ENCODE results near the gene GLP1R. TPM values are rescaled to one million over a fixed set of nuclear protein-coding genes. Genes with fewer than 3 reads are reported as not detected.

The GLP1R gene
- total and polyA plus RNA-seq, 2 of the 13 experiments (the other 11 are each of a cell fraction or from before 2014, with no cell fraction given), result not detected

DNA sequence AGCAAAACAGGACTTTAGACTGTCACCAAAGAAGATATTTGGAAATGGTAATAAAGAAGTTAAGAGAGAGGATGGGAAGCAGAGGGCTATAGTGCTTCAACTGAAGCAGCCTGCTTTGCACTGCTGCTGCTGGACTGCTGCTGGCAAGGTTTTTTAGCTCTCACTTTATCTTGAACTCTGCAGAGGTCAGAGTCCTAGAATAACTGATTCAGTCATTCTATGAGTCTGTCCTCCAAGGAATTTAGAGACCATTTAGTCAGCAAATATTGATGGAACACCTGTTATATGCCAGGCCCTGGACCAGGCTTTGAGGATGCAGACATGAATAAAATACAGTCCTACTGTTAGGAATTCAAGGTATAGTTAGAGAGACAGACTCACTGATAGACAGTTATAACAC, 75.5 kb downstream of the GLP1R start:
- Histone ChIP-seq H3K9me3 (ENCODE audit: low read length) (no peaks in the 10 kb centered on the region), H3K36me3 (replicated peaks in 1 of 2; ENCODE audit: control insufficient read depth in 1 of 2, insufficient read depth in 2 of 2, low read length in 2 of 2) (no peaks in the 10 kb centered on the region), H2AFZ (ENCODE audit: low read length) (no peak overlapping the region), H3K4me2 (ENCODE audit: low read depth, low read length) (no peak overlapping the region), H3K4me3 (replicated peaks in 1 of 3; ENCODE audit: insufficient read depth in 1 of 3, low read depth in 2 of 3, low read length in 3 of 3) (no peak overlapping the region), H3K4me1 (ENCODE audit: insufficient read depth, low read length) (no peaks in the 10 kb centered on the region), H3K27ac (ENCODE audit: extremely low read length, insufficient read depth, low read length) (no peak overlapping the region), H3K9ac (ENCODE audit: insufficient read depth, low read depth, low read length) (no peak overlapping the region), H3K79me2 (ENCODE audit: insufficient read depth, low read length) (no peaks in the 10 kb centered on the region), H3K27me3 (ENCODE audit: control insufficient read depth in 1 of 2, insufficient read depth in 2 of 2, low read length in 2 of 2) (no peaks in the 10 kb centered on the region), H4K20me1 (ENCODE audit: insufficient read depth, low read length) (no peaks in the 10 kb centered on the region)
- ChIA-PET POLR2A (no interaction called here), CTCF (ENCODE audit: low intra/inter-chr PET ratio, low total read pairs) (no interaction called here)
- ATAC-seq, result no peak
- BruUV-seq (replicated peaks), result no TSS peak
- intact Hi-C loops (cut with micrococcal nuclease; ENCODE audit: unreplicated experiment) (no loop called here), in situ Hi-C loops (cut with HindIII; ENCODE audit: extremely low pct_ligation_motif_present, low pct_unique_long_range_greater_than_20kb) (no loop called here)
- FAIRE-seq, result no peak
- no peak for DNase-seq (ENCODE audit: low spot score)
- TF ChIP-seq ZNF121 (CRISPR knock-in tag; IDR thresholded peaks at IDR 0.05) (no peak), HMG20A (CRISPR knock-in tag; IDR thresholded peaks at IDR 0.05; ENCODE audit: borderline replicate concordance) (no peak)

DNA sequence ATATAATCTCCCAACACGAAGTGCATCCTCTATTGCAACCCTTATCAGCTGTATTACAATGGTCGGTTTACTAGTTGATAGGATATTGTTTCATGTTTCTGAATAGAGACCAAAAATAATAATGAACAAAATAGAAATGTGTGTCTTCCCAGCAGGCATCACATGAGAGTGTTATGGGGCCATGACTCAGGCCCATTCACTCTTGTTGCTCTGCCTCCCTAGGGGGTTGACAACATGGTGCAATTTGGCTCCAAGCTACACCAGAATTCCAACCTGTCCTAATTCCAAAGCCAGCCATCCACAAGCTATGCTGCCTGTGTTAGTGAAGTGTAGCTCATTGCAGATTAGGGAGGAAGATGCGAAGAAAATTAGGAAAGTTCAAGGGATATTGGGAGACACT, 79.5 kb downstream of the GLP1R start:
- FAIRE-seq, result no peak
- WGBS (ENCODE audit: low lambda C conversion rate), result 13% methylated on average over 3 of the region's 3 CpGs
- Histone ChIP-seq H3K27ac (ENCODE audit: extremely low read length, insufficient read depth, low read length) (no peak overlapping the region), H3K4me2 (ENCODE audit: low read depth, low read length) (no peak overlapping the region), H3K27me3 (ENCODE audit: control insufficient read depth in 1 of 2, insufficient read depth in 2 of 2, low read length in 2 of 2) (no peaks in the 10 kb centered on the region), H2AFZ (ENCODE audit: low read length) (no peak overlapping the region), H4K20me1 (ENCODE audit: insufficient read depth, low read length) (no peaks in the 10 kb centered on the region), H3K4me1 (ENCODE audit: insufficient read depth, low read length) (no peaks in the 10 kb centered on the region), H3K4me3 (replicated peaks in 1 of 3; ENCODE audit: insufficient read depth in 1 of 3, low read depth in 2 of 3, low read length in 3 of 3) (no peak overlapping the region), H3K36me3 (replicated peaks in 1 of 2; ENCODE audit: control insufficient read depth in 1 of 2, insufficient read depth in 2 of 2, low read length in 2 of 2) (no peaks in the 10 kb centered on the region), H3K9me3 (ENCODE audit: low read length) (no peaks in the 10 kb centered on the region), H3K9ac (ENCODE audit: insufficient read depth, low read depth, low read length) (no peak overlapping the region), H3K79me2 (ENCODE audit: insufficient read depth, low read length) (no peaks in the 10 kb centered on the region)
- no peak for DNase-seq (ENCODE audit: low spot score)
- ChIA-PET CTCF (ENCODE audit: low intra/inter-chr PET ratio, low total read pairs) (no interaction called here), POLR2A (no interaction called here)
- intact Hi-C loops (cut with micrococcal nuclease; ENCODE audit: unreplicated experiment) (no loop called here), in situ Hi-C loops (cut with HindIII; ENCODE audit: extremely low pct_ligation_motif_present, low pct_unique_long_range_greater_than_20kb) (no loop called here)
- BruUV-seq (replicated peaks), result no TSS peak
- no peak for ATAC-seq
- TF ChIP-seq HNRNPK (IDR thresholded peaks at IDR 0.05; ENCODE audit: low read depth, low read length, poor library complexity, severe bottlenecking), result no peak
- TF ChIP-seq ZNF816 (CRISPR knock-in tag; IDR thresholded peaks at IDR 0.05; ENCODE audit: borderline replicate concordance), result no peak
- no peak for TF ChIP-seq TCF12 (IDR thresholded peaks at IDR 0.05)
- TF ChIP-seq TCF12 (CRISPR knock-in tag; IDR thresholded peaks at IDR 0.05), result no peak
- TF ChIP-seq, protein P1, sequence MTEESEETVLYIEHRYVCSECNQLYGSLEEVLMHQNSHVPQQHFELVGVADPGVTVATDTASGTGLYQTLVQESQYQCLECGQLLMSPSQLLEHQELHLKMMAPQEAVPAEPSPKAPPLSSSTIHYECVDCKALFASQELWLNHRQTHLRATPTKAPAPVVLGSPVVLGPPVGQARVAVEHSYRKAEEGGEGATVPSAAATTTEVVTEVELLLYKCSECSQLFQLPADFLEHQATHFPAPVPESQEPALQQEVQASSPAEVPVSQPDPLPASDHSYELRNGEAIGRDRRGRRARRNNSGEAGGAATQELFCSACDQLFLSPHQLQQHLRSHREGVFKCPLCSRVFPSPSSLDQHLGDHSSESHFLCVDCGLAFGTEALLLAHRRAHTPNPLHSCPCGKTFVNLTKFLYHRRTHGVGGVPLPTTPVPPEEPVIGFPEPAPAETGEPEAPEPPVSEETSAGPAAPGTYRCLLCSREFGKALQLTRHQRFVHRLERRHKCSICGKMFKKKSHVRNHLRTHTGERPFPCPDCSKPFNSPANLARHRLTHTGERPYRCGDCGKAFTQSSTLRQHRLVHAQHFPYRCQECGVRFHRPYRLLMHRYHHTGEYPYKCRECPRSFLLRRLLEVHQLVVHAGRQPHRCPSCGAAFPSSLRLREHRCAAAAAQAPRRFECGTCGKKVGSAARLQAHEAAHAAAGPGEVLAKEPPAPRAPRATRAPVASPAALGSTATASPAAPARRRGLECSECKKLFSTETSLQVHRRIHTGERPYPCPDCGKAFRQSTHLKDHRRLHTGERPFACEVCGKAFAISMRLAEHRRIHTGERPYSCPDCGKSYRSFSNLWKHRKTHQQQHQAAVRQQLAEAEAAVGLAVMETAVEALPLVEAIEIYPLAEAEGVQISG (CRISPR knock-in tag; IDR thresholded peaks at IDR 0.05), result no peak
- TF ChIP-seq, protein P2, sequence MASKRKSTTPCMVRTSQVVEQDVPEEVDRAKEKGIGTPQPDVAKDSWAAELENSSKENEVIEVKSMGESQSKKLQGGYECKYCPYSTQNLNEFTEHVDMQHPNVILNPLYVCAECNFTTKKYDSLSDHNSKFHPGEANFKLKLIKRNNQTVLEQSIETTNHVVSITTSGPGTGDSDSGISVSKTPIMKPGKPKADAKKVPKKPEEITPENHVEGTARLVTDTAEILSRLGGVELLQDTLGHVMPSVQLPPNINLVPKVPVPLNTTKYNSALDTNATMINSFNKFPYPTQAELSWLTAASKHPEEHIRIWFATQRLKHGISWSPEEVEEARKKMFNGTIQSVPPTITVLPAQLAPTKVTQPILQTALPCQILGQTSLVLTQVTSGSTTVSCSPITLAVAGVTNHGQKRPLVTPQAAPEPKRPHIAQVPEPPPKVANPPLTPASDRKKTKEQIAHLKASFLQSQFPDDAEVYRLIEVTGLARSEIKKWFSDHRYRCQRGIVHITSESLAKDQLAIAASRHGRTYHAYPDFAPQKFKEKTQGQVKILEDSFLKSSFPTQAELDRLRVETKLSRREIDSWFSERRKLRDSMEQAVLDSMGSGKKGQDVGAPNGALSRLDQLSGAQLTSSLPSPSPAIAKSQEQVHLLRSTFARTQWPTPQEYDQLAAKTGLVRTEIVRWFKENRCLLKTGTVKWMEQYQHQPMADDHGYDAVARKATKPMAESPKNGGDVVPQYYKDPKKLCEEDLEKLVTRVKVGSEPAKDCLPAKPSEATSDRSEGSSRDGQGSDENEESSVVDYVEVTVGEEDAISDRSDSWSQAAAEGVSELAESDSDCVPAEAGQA (IDR thresholded peaks at IDR 0.05; ENCODE audit: low read depth), result no peak
- TF ChIP-seq, protein P2 (CRISPR knock-in tag; IDR thresholded peaks at IDR 0.05; ENCODE audit: borderline replicate concordance), result no peak
- no peak for TF ChIP-seq PHF21A (CRISPR knock-in tag; IDR thresholded peaks at IDR 0.05)
- no peak for TF ChIP-seq ZNF775 (CRISPR knock-in tag; IDR thresholded peaks at IDR 0.05; ENCODE audit: borderline replicate concordance)
- TF ChIP-seq NAIF1 (CRISPR knock-in tag; IDR thresholded peaks at IDR 0.05; ENCODE audit: borderline replicate concordance), result no peak
